AG08396 (cell line): ENCODE measurements around the gene RASAL2.

Source experiments
- DNase-seq: peaks from one replicate; pipeline ENCODE4 v3.0.0; 2012; ENCODE audit warnings: low spot score, mixed read lengths

Gene RASAL2

GRCh38 chr1:178393370-178393769 lies 299.5 kb downstream of the RASAL2 start:
- no peak for DNase-seq

- no peak for DNase-seq
These were observed 302.9 kb downstream of the RASAL2 start for GRCh38 chr1:178396789-178397188.

- no peak for DNase-seq
These were observed 303.8 kb downstream of the RASAL2 start for GRCh38 chr1:178397678-178398077.

GRCh38 chr1:178399177-178399728 lies 305.3 kb downstream of the RASAL2 start:
- no peak for DNase-seq

GRCh38 chr1:178405137-178405536 lies 311.2 kb downstream of the RASAL2 start:
- no peak for DNase-seq

- DNase-seq = no peak
These were observed 313.3 kb downstream of the RASAL2 start for GRCh38 chr1:178407215-178407614.

- no peak for DNase-seq
These were observed 313.8 kb downstream of the RASAL2 start for GRCh38 chr1:178407655-178408054.

GRCh38 chr1:178408871-178409270 lies 315.0 kb downstream of the RASAL2 start:
- no peak for DNase-seq

- DNase-seq = no peak
These were observed 315.6 kb downstream of the RASAL2 start for GRCh38 chr1:178409541-178409940.

- DNase-seq = no peak
These were observed 318.0 kb downstream of the RASAL2 start for GRCh38 chr1:178411756-178412399.

GRCh38 chr1:178412400-178412770 lies 318.5 kb downstream of the RASAL2 start:
- DNase-seq = no peak

- DNase-seq = peak; percentile 42
These were observed 324.0 kb downstream of the RASAL2 start for GRCh38 chr1:178417858-178418257.

GRCh38 chr1:178418284-178418955 lies 324.5 kb downstream of the RASAL2 start:
- no peak for DNase-seq

GRCh38 chr1:178434360-178434759 lies 340.5 kb downstream of the RASAL2 start:
- no peak for DNase-seq

- no peak for DNase-seq
These were observed 341.1 kb downstream of the RASAL2 start for GRCh38 chr1:178434899-178435435.

GRCh38 chr1:178436899-178437298 lies 343.0 kb downstream of the RASAL2 start:
- DNase-seq = no peak

- peak; percentile 10 for DNase-seq
These were observed 344.5 kb downstream of the RASAL2 start for GRCh38 chr1:178438432-178438831.

GRCh38 chr1:178442925-178443324 lies 349.0 kb downstream of the RASAL2 start:
- DNase-seq = no peak

- DNase-seq = no peak
These were observed 357.0 kb downstream of the RASAL2 start for GRCh38 chr1:178450871-178451270.

GRCh38 chr1:178451529-178451928 lies 357.6 kb downstream of the RASAL2 start:
- peak; percentile 20 for DNase-seq

GRCh38 chr1:178452013-178452412 lies 358.1 kb downstream of the RASAL2 start:
- no peak for DNase-seq

- no peak for DNase-seq
These were observed 362.6 kb downstream of the RASAL2 start for GRCh38 chr1:178456472-178456871.

- no peak for DNase-seq
These were observed 363.7 kb downstream of the RASAL2 start for GRCh38 chr1:178457651-178458050.
